Measurements from ENCODE around the gene MSH5.

MSH5 gene

GRCh38 chr6:31730631-31731086 is 9.1 kb upstream of the MSH5 start:
- FAIRE-seq = no peak

DNA sequence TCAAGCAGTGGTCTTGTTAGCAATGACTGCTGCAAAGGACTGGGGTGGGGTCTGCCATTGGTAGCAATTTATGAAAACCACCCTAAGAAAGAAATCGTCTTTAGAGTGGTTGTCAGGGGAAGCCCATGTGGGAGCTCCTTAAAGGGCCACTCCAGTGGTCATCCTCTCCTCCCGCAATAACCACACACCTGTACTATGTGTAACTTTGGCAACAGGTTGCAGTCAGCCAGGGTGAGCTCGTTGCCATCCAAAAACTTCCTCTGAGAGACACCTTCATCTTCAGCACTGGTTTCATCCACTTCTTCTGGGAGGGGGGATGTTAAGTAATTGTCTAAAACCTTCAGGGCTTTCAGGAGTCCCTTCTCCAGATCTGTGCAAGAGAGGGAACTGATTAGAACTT is 7.8 kb upstream of the MSH5 start:
- FAIRE-seq = no peak

GRCh38 chr6:31733734-31734133 is 6.1 kb upstream of the MSH5 start:
- no peak for FAIRE-seq

- FAIRE-seq = no peak
Observed at GRCh38 chr6:31734247-31734820, 5.5 kb upstream of the MSH5 start.

DNA sequence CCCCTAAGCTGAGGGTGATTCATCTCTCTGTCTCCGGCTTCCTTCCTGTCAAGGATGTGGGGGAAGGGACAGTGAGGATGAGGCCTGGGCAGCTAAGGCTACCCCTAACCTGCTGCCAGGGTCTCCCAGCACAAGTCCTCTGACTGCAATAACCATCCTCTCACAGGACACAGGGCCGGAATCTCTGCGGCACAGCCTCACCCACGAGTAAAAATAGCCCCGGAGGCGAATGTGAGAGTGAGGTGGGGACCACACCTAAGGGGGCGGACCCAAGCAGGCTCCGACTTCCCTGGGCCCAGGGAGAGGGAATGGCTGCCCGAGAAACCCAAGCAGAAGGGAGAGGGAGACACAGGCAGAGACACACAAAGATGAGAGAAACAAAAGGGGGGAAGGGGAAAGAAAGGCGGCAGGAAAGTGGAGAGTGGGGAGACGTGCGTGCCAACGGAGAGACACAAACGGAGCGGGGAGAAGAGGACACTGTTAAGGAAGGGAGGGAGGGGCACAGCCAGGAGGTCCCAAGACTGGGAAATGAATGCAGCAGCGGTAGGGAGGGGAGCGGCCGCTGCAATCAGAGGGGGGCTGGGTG is 4.9 kb upstream of the MSH5 start:
- no peak for FAIRE-seq

DNA sequence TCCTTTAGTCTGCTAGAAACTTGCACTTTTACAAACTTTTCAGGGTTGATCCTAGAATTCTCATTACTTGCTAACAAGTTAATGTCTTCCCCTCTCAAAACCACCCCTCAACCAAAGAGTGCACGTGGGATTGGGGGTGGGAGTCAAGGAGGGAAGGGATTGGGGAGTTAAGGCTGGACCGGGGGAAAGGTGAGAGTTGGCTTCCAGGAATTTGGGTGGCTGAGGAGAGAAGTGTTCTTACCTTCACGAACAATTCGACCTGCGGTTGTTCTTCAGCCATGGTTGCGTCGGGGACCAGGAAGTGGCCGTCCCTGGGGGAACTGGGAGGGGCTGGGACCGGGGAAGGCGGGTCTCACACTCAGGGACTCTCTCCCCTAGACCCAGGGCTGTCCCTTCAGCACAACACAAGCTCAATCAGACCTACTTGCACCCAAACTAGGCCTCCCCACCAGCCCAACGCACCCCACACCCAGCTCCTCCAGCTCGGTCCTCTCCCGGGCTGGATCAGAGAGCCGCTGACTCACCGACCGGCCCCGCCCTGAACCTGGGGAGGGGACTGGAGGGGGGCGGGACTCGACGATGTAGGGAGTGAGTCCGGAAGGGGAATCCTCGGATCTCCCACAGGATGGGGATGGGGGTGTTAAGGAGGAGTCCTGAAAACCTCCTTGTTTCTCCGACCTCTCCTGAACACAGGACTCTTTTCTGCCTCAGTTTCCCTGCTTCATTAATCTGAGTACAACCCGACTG is 3.6 kb upstream of the MSH5 start, which contains the start of gene CLIC1:
CLIC1 (minus strand) TSS at position 510 of the 747 bp plus-strand sequence; CDS start at position 280, 230 bp downstream.
- FAIRE-seq = no peak

GRCh38 chr6:31736768-31737314 is 3.0 kb upstream of the MSH5 start:
- FAIRE-seq = no peak

DNA sequence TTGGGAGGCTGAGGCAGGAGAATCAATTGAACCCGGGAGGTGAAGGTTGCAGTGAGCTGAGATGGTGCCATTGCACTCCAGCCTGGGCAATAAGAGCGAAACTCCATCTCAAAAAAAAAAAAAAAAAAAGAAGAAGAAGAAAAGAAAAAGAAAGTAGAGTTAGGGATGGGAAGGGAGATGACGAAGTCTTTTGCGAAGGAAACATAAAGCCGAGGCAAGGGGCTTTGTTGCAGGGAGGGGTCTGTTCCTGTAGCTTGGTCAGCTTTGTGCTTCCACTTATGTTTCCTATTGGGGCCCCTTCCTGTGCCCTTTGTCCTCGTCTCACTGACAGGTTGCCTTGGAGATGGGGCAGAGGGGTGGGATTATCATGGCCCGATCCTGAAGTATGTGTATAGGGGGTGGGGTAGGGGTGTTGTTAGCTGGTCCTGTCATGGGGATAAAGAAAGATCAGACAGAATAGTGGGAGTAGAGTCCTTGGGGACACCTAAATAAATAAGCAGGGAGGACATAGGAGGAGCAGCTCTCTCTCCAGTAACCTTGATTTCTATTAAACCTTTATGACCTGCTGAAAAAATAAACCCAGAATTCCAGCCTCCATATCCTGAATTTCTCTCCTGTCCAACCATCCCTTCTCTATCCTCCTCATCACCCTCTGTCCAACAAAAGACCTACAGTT is 2.4 kb upstream of the MSH5 start:
- FAIRE-seq = no peak

GRCh38 chr6:31737991-31738979 is 1.5 kb upstream of the MSH5 start:
- no peak for FAIRE-seq

GRCh38 chr6:31740397-31741223 is 805 bp downstream of the MSH5 start:
- FAIRE-seq = no peak

DNA sequence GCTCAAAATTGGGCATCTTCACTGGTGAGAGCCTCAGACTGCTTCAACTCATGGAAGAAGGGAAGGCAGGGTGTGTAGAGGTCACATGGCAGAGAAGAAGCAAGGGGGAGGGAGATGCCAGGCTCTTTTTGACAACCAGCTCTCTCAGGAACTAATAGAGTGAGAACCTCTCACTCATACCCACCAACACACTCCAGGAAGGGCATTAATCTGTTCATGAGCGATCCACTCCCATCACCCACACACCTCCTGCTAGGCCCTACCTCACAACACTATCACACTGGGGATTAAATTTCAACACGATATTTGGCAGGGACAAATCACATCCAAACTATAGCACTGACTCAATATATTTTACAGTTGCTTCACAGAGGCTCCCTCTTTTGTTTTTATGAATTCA is 2.0 kb downstream of the MSH5 start:
- FAIRE-seq = no peak

DNA sequence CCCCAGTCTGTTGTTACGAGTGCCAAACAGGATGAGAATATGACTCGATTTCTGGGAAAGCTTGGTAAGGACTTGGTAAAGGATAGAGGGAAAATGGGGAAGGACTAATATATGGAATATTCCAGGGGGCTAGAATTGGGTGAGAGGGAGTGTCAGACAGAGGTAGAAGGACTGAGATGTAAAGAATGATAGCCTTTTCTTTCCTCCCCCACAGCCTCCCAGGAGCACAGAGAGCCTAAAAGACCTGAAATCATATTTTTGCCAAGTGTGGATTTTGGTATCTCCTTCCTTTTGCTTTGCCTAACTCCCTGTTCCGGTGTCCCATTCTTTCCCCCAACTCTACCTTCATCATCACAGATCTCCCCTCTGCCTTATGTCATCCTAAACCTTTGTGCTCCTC is 3.1 kb downstream of the MSH5 start:
- no peak for FAIRE-seq

- FAIRE-seq = no peak
Observed at GRCh38 chr6:31744422-31744821, 4.6 kb downstream of the MSH5 start.

GRCh38 chr6:31749301-31750036 is 9.7 kb downstream of the MSH5 start:
- no peak for FAIRE-seq

DNA sequence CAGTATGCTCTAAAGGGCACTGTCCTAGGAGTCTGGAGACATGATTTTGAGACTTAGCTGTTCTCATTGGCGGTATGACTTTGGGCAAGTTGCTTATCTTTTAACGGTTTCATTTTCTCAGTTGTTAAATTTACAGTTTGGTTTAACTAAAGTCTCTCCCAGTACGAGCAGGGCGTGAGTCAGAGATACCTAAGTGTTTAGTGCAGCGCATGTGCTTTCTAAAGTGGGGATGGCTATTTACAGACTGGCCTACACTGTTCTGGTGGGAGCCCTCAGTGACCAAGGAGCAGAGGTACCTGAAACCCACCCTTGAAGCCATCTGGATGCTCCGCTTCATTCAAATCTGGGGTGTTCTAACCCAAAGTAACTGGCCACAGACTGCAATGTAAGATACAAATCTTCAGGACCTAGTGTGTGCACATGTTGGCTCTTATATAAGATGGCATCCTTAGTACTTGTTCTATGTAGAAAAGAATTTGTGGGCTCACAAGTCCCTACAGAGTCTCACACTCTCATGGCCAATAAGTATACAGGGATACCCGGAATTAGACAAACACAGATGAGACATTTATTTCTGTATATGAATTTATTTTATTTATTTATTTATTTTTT is 10.7 kb downstream of the MSH5 start:
- no peak for FAIRE-seq

DNA sequence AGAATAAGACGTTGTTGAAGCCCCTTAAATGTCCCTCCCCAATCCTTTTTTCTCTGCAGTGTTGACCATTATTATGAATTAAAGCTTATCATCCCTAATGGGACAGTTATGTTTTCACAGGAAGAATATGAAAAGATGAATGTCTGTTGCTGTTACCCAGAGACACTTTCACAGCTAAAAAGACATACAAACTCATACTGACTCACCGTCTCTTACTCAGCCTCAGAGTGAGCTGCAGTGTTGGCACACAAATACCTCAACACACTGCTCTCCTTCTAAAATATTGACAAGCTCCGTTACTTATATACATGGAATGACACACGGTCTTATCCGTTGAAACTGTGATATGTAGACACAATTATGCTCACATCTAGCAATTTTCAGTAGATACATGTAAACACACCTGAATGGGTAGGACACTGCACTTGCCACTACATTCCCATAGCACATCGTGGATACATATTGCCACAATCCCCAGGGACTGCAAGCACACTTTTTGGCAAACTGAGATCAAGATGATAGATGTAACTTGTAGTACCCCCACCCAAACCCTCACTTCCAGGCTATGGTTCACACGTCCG is 13.0 kb downstream of the MSH5 start:
- no peak for FAIRE-seq

DNA sequence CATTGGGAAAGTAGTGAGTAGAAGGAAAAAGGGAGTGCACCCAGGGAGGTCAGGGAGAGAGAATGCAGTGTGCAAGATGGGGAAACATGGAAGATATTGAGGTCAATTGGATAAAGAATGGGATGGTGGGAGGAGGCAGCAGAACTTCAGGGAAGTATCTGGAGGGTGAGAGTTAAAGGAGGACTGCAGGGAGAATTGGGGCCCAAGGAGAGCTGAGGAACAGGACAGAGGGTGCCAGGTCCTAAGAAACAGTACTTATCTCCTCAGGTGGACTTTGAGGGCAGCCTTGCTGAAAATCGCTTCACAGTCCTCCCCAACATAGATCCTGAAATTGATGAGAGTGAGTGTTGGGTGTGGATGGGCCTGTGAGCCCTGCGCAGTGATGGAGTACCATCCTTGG is 18.5 kb downstream of the MSH5 start:
- FAIRE-seq = no peak

DNA sequence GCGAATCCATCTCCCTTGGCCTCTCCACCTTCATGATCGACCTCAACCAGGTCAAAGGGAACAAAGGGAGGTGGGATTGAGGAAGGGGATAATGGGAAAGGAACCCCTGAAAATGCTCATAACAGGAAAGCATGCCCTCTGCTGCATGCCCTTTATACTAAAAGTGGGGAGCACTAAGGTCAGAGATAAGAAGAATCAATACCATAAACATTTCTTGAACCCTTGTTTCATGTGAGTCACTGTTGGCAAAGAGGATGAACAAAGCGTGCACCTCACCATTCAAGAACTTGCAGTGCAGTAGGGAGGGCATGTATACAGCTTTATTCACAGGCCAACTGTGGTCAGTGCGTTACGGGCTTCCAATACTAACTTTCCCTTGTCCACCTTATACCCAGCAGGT is 21.0 kb downstream of the MSH5 start:
- no peak for FAIRE-seq

- no peak for FAIRE-seq
Observed at GRCh38 chr6:31761343-31761742, 21.5 kb downstream of the MSH5 start.
